Brain microvascular endothelial cell (primary cell): Measurements from ENCODE around the gene MFSD2B.

Experiments
- DNase-seq: peaks from one replicate; pipeline ENCODE4 v3.0.0-alpha.2; 2020
- H3K27ac ChIP-seq: fragments of 250-450 bp; sonication (Bioruptor Pico); 2 replicates; pipeline ENCODE4 v1.5.1; 2020; ENCODE audit warnings: mild to moderate bottlenecking, moderate library complexity
- H3K27me3 ChIP-seq: fragments of 250-450 bp; sonication (Bioruptor Pico); replicated peaks from 2 replicates; pipeline ENCODE4 v1.5.1; 2020; ENCODE audit warnings: mild to moderate bottlenecking
- H3K36me3 ChIP-seq: fragments of 250-450 bp; sonication (Bioruptor Pico); replicated peaks from 2 replicates; pipeline ENCODE4 v1.5.1; 2020; ENCODE audit warnings: mild to moderate bottlenecking
- H3K4me3 ChIP-seq: 2 replicates; pipeline ENCODE4 v1.5.1; 2011; ENCODE audit warnings: low read depth, mild to moderate bottlenecking, control low read depth, low read length, moderate library complexity
- CTCF ChIP-seq: IDR thresholded peaks from 2 replicates; pipeline ENCODE4 v1.5.1; 2011; ENCODE audit warnings: low read depth, mild to moderate bottlenecking, moderate library complexity, low read length, control low read depth, inconsistent platforms; ENCODE audit errors: missing control alignments
- in situ Hi-C: cut with HindIII; loops from 2 replicates; pipeline ENCODE4 v1.10.0; 2017; ENCODE audit warnings: low sequenced_read_pairs, low pct_ligation_motif_present

Gene MFSD2B

GRCh38 chr2:24021122-24021998 is 11.5 kb downstream of the MFSD2B start:
- H3K36me3 ChIP-seq: peaks cover 4% of the 10 kb centered on the region
- in situ Hi-C loops: no loop called here
- H3K4me3 ChIP-seq: no peak overlapping the region
- no peak overlapping the region for H3K27ac ChIP-seq
- H3K27me3 ChIP-seq: no peaks in the 10 kb centered on the region
- DNase-seq: no peak
- TF ChIP-seq CTCF: peak; percentile 52

- in situ Hi-C loops: no loop called here
- no peak for TF ChIP-seq CTCF
Observed at GRCh38 chr2:24022324-24022974, 12.6 kb downstream of the MFSD2B start.

GRCh38 chr2:24022975-24023575 is 13.2 kb downstream of the MFSD2B start:
- no peak for TF ChIP-seq CTCF
- Histone ChIP-seq H3K4me3 (no peak overlapping the region), H3K36me3 (peaks cover 4% of the 10 kb centered on the region), H3K27me3 (no peaks in the 10 kb centered on the region), H3K27ac (no peak overlapping the region)
- no peak for DNase-seq
- in situ Hi-C loops: no loop called here

More at GRCh38 chr2:24022324-24022974, 12.6 kb downstream of the MFSD2B start:
- H3K36me3 ChIP-seq: peaks cover 4% of the 10 kb centered on the region
- H3K27me3 ChIP-seq: no peaks in the 10 kb centered on the region
- no peak overlapping the region for H3K27ac ChIP-seq
- H3K4me3 ChIP-seq: no peak overlapping the region
- no peak for DNase-seq

GRCh38 chr2:24024018-24024417 is 14.1 kb downstream of the MFSD2B start:
- TF ChIP-seq CTCF: peak; percentile 86
- peak; percentile 55 for DNase-seq
- in situ Hi-C loops: no loop called here
- Histone ChIP-seq H3K36me3 (peaks cover 4% of the 10 kb centered on the region), H3K27ac (no peak overlapping the region), H3K27me3 (no peaks in the 10 kb centered on the region), H3K4me3 (no peak overlapping the region)

GRCh38 chr2:24024996-24025663 is 15.2 kb downstream of the MFSD2B start:
- no peak for DNase-seq
- in situ Hi-C loops: no loop called here
- Histone ChIP-seq H3K27me3 (no peaks in the 10 kb centered on the region), H3K4me3 (no peak overlapping the region), H3K36me3 (peaks cover 9% of the 10 kb centered on the region), H3K27ac (no peak overlapping the region)
- no peak for TF ChIP-seq CTCF
